DMS79 (cell line): ENCODE measurements around the gene SHB.

Experiments
- DNase-seq: peaks from one replicate; lab custom pipeline; 2025; lab: John Stamatoyannopoulos, UW

Gene SHB

DNA sequence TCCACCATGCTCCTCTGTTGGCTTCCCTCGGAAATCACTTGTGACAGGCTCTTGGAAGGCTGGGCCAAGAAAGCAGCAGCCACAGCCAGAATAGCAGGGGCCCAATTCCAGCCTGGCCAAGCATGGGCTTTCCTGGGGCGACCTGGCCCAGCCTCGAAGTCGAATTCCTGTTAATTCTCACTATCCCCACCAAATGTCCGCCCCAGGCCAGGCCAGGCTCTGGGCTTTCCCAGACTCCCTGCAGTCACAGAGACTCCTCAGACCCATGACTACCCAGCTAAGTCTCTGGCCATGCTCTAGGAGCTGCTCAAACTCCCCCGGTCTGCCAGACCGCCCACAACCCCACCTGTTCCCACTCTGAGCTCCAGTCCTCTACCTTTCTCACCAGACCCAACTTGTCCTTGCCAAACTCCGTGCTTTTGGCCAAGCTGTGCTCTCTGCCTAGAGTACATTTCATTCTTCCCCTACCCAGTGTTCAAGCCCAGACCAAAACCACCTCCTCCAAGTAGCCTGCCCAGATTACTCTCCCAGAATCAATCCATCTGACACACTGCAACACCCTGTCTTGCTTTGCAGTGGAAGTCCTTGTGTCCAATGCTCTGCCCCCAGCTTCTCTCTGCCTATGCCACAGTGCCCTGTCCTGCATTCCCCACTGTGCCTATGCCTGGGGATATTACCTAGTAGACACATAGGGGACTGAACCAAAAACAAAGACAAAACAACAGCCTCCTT lies 26.2 kb downstream of the SHB start:
- DNase-seq: no peak

DNA sequence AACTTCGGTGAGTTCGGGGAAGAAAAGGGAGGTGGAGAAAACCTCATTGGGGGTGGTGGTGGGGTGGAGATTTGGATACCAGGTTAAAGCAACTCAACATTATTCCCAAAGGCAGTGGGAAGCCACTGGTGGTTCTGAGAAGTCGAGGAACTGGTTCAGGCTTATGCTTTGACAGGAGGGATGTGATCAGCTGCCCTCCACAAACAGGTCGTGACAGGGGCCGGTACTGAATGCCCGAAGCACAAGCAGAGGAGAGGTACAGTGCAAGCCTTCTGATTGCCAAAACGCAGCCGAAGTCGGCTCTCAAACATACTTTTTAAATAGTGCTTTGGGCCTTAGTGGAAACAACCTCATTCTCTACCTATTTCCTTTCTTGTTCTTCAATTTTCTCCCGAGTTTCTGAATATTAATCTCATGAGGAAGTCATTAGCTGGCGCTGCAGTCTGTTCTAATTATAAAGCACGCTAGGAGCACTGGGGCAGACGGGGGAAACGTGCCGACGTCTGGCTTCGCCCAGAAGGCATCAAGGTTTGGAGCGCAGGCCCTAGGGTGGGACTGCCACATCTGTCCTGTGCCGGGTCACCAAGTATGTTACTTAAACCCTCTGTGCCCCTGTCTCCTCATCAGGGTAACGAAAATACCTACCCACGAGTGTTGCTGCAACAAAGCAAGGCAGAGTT lies 27.3 kb downstream of the SHB start:
- no peak for DNase-seq

DNA sequence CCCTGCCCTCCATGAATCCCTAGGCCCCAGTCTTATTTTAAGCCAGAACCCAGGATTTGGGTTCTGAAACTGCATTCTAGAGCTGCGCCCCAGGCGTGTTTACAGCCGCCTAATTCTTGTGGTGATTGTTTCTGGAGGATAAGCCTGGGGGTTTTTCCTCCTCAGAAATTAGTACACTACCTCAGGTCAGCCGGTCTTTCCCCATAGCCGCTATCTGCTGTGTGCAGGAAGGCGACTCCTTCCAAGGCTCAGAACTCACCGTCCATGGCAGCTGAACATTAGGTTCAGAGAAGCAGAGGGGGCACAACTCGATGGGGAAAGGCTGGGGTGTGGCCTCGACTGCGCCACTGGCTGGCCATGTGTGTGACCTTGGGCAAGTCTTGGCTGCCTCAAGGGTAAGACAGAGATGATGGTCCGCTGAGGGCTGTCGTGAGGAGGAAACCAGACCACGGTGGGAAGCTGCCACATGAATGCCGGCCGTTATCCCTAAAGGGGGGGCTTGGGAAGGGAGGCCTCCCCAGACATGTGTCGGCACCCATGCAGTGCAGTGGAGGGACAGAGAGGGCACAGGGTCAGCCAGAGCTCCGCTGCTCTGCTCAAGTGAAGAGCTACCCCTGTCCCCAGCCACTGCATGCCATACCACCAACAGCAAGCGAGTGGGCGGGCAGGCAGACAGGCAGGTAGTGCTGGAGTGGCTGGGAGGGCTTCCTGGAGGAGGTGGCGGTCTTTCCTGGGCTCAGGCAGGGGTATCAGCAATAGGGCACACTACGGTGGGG lies 28.9 kb downstream of the SHB start:
- no peak for DNase-seq

DNA sequence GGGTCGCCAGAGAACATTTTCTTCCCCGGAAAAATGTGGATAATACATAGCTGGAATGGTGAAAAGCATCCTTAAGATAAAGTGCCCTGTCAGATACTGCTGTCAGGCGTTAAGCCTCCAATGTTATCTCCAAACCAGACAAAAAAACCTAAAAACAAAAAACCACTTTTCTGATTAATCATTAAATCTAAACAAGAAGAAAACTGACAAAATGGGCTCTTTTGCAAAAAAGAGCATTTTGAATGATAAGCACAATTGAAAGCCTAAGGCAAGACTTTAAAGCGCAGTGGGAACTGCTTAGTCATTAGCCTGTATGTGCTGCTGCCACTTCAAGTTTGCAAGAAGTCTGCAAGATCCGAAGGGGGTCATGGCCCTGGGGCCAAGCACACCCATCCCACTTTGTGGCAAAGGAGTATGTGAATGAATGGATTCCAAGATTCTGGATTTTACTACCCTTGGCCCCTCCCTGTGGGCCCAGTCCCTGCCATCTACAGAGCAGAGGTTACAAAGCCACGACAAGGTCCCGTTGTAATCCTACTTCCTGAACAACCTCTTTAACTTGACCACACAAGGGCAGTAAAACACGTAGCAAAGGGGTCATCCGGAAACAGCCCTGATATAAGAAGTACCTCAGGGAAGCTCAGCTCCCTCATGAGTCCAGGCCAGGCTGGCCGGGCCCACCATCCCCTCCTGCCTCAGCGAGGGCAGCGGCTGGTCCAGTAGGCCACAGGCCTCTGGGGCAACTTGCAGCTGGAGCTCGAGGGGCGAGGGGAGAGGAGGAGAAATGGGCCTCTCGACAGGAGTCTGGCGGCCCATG lies 29.7 kb downstream of the SHB start:
- DNase-seq: no peak

DNA sequence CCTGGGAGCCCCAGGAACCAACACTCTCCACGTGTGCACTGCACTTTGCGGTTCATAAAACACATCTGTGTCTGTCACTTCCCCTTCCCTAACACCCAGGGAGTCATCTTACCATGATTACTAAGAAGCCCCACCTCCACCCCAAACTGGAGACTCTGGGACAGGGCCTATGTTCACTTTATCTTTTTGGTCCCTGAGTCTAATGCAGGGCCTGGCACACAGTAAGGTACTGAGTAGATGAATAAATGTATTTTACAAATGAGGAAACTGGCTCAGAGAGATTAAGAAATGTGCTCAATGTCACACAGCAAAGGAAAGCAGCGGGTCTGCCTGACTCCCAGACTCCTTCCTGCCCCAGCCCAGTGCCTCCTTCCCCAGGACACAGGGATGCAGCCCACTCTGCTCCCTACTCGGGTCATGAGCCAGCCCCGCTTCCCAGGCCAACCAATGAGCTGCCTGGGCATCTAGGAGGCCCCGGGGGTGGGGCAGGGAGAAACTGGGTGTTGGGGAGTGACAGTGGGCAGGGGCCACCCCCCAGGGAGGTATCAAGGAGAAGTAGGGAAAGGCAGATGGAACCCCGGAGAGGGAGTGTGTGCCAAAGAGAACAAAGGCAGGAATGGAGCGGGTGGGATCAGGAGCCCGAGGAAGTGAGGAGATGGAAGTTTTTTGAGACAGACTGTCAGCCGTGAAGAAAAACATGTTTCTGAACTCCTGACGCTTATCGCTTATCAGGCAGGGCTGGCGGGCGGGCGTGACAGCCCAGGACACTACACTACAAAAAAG lies 30.5 kb downstream of the SHB start:
- DNase-seq: no peak

DNA sequence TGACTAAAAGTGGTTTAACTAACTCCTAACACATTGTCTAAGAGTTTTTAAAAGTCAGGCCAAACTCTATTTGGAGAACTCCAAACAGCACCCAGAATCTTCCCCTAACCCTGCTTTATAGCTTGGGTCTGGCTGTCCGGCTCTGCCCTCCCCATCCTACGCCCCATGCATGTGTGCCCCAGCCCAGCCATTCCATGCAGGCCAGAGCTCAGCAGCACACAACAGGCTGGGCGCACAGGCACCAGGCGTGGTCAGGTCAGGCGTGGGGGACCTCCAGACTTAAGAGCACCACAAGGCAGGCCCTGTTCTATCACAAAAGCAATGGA lies 31.1 kb downstream of the SHB start:
- no peak for DNase-seq

DNA sequence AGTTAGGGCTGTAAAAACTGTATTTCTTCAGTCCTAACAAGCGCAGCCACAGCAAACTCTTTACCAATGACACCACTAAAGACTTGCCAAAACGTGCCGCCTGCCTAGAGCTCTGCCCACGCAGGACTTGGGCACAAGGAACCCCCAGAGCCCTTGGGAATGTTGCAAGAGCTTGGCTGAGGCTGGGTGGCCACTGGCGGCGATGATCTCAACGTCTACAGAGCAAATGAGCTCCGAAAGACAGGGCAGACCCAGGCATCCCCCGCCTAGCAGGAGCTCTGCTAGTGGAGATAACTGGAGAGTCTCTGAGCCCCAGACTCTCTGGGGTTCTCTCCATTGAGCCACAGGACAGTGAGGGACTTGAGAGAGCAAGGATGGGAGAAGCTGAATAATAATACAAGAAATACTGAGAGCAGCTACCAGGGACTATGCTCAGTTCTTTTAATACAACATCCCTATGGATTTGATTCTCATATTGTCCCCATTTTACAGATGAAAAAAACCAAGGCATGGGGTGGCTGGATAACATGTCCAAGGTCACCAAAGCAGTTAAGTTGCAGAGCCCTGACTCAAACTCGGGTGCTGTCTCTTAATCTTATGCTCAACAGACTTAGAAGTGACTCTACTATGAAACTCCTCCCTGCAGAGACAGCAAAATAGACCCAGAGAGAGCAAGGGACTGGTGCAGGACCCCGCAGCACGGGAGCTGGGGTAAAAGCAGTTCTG lies 32.5 kb downstream of the SHB start:
- no peak for DNase-seq

DNA sequence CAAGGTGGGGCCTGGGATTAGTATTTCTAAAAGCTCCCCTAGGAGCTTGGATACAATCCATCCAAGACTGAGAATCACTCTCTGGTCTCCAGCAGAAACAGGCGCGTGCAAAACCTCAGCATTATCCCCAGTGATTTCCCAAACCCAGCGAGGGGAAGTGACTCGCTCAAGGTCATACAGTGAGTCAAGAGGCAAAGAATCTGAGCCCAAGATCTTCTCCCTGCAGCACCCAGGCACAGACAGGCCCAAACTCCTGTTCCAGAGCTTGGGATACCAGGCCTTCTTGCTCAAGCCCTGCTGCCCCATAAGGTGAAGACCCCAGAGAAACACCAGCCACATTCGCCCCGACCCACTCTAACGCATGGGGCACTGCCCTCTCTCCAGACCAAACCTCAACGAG lies 33.2 kb downstream of the SHB start:
- no peak for DNase-seq

DNA sequence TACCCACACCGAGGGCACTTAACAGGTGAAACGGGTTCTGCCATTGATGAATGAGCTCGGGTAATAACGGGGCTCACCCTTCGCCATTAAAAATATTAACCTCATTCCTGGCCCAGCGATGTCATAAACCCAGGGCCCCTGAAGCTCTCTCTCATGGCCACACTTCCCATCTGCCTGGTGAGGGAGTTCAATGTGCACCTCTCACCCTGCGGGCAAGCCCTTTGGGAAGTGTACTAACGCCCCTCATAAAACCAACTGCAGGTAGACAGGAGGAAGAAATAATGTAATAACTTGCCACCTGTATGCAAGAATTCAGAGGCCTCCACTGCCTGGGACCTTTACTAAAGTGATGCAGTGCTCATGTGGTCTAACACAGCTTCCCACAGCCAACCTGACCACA lies 35.1 kb downstream of the SHB start:
- DNase-seq: no peak

DNA sequence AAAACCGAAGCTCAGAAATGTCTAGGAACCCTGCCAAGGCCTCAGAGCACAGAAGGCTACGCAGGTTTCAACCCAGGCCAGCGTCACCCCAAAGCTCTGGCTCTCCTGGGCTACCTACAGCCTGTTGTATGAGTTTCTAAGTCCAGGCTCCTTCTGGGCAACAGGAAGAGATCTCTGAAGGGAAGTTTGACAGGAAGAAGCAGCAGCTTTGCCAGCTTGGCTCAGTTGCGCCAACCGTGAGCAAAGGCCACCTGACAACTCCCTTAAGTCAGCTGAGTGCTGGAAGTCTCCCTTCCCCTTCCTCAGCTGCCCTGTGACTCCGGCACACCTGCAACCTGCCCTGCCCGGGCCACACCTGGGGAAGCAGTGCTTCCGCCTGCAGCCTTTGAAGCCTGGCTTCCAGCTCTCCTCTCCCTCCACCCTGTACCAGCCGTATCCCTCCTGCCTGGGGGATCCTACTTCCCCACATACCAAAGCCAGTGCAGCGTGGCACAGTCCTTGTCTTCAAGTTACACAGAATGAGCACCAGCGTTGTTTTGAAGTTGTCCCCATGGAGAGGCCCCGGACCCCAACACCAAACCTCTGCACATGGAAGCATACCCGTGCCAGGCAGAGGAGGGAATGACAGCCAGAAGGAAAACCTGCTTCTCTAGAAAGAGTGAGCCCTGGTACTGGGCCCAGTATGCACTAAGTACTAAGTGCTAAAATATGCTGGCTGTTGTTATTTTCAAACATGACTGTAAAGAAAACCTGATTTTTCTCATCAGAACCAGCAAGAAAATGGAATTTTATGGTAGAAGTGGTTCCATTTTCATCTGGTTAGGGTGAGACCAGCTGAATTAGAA lies 36.5 kb downstream of the SHB start:
- DNase-seq: no peak

DNA sequence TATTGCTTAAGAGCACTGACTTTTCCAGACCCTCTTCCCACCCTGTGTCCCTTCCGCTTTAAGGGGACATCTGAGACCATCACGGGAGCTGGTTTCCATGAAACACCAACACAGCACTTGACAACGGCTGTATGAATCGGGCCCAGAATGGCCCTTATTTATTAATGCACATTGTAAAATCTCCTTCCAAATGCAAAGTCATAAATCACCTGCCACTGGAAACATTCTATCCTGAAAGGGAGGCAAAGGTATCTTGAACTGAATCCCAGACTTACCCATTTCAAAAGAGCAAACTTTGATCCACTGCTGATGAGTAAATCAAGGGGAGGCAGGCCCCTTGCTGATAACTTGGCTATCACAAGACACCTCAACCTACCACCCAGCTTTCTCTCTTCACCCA lies 37.4 kb downstream of the SHB start:
- DNase-seq: no peak

DNA sequence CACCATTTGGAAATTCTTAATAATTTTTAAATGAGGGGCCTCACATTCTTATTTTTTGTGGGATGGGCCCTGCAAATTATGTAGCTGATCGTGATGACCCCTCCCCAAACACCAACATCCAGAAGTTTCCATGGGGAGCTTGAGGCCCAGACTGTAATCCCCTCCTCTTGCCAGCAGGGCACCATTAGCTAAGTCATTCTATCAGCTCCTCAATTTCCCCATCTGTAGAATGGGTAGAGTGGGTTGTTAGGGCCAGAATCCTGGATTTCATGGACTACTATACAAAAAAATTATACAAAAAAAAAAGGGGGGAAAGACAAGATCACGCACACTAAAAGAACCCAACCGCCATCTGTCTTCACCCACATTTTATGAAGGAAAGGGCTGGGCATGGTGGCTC lies 38.4 kb downstream of the SHB start:
- no peak for DNase-seq

DNA sequence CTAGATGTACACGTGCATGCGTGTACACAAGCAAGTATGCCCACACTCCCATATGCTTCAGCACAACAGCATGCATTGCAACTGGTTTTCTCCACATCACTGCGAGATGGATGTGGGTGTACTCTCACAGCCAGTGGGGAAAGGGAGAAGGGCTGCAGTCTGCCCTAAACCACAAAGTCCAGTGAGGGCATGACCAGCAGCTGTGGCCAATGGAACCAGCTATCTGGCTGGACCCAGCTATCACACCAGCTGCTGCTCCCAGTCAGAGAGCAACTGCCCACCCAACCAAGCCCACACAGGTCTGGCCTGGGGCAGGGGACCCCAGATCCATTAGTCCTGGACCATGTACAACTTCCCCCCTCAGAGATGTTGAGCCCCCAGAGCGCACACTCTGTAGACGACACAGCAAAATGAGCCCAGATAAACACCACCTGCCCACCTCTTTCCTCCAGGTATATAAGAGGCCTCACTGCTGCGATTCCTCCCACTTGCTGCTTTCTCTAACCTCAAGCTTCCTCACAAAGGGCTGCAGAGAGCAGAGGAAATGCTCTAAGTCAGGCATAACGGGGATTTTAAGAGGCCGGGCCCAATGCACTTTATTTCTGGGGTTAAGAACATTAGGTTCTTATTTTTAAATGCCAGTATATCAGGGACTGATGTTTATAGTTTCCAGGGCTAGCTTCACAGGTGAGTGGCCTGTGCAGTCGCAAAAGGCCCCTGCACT lies 39.0 kb downstream of the SHB start:
- peak; percentile 14 for DNase-seq

DNA sequence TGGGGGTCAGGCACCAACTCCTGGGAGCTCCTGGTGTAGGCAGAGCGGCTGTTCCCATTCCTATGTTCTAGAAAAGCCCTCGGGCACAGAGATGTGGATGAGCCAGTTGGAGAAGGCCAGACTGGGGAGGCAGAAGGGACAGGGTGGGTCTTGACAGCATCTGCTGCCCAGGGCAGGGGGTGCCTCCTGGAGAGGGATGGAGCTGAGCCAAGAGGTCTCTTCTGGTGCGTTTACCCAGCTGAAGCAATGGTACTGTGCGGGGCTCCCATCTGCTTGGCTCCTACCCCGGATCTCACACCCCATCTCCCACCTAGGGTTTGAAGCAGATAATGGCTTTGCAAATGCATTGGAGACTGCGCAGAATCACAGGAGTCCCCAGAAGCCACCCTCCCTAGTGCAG lies 41.3 kb downstream of the SHB start:
- no peak for DNase-seq

DNA sequence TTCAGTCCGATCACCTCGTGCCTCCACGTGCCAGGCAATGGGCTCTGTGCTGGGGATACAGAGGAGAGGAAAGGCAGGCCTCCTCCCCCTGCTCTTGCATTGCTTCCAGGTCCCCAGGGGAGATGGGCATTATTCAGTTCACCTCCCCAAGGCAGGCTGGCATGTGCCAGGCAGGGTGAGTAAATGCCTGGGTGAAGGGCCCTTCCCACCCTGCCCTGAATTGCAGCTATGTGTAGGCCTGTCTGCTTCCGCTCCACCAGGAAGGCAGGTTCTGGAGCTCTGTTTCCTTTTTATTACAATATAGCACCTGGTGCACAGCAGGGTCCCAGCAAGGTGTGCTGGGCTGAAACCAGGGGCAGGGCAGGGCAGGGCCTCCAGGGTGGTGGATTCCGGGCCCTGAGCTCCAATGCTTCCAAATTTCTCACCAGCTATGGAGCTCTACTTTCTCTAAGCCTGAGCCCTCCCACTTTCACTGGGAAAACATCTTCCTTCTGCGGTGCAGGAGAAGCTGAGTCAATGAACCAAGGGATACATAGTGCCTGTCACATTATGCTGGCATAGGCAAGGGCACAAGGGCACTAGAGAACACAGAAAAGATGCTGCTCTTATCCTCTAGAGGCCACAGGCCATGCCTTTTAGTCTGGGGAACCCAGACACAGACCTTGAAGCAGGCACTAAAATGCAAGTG lies 42.0 kb downstream of the SHB start:
- DNase-seq: no peak

DNA sequence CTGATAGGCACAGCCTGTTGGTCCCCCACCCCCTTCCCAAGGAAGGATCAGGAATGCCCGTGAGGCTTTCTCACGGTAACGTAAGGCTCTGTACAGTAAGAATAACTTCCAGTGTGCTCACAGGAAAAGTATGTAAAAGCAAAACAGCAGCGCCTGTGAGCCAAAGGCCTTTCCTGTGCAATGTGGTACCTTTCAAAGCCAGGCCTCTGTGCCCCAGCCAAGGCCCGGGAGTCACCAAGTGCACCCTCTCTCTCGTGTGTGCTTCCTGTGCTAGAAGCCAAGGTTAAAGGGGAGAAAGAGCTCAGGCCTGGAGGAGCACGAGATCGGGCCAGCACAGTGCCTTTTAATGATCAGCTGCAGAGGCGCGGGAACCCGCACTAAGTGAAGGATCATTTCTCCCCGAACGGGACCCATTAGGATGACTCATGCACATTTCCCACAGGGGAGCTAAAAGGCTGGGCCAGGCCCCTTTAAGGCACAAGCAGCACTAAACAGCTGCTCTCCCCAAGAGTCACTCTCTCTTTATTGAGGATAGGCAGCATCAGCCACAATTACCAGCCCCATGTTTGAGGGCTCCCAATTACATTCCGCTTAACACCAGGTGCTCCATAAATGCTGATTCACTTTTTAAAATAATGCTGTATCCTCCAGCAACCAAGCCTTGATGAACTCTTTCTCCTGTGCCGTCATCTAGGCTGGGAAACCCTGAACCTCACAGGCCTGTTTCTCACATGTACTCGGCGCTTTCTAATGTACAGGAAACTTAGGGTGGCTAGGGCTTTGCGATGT lies 42.8 kb downstream of the SHB start:
- DNase-seq: peak; percentile 81

DNA sequence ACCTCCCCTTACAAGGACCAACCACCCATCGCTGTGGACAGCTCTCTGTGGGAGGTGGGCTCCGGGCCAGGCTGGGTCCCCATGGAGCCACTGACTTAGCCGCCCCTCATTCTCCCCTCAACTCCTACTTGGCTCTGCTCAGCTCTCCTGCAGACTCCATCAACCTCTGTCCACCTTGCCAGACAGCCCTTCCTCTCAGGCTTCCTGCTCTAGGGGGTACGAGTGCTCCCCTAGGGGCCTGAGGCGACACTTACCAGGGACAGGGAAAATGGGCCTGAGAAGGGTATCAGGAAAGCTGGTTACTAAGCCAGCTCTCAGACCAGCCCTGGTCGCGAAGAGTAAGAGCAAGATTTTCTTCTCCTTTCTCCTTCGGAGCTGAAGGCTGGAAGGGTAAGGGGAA lies 43.9 kb downstream of the SHB start:
- no peak for DNase-seq
